ENCODE results near the gene PHLDA3. TPM values are rescaled to one million over a fixed set of nuclear protein-coding genes. Genes with fewer than 3 reads are reported as not detected.

The PHLDA3 gene
- total RNA-seq, 2 donors from 2014 or later, result 9.6 to 15.8 TPM

GRCh38 chr1:201501812-201502510 is 33.0 kb upstream of the PHLDA3 start:
- no peak overlapping the region for H3K4me3 Mint-ChIP-seq
- DNase-seq, result peak; percentile 60
- TF ChIP-seq, protein P1, sequence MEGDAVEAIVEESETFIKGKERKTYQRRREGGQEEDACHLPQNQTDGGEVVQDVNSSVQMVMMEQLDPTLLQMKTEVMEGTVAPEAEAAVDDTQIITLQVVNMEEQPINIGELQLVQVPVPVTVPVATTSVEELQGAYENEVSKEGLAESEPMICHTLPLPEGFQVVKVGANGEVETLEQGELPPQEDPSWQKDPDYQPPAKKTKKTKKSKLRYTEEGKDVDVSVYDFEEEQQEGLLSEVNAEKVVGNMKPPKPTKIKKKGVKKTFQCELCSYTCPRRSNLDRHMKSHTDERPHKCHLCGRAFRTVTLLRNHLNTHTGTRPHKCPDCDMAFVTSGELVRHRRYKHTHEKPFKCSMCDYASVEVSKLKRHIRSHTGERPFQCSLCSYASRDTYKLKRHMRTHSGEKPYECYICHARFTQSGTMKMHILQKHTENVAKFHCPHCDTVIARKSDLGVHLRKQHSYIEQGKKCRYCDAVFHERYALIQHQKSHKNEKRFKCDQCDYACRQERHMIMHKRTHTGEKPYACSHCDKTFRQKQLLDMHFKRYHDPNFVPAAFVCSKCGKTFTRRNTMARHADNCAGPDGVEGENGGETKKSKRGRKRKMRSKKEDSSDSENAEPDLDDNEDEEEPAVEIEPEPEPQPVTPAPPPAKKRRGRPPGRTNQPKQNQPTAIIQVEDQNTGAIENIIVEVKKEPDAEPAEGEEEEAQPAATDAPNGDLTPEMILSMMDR (conservative IDR thresholded peaks at IDR 0.05), result no peak
- Histone ChIP-seq H3K4me3 (ENCODE audit: low read length) (no peak overlapping the region), H3K4me1 (ENCODE audit: control insufficient read depth, insufficient read depth, low read length) (peaks cover 18% of the 10 kb centered on the region), H3K9me3 (ENCODE audit: control insufficient read depth, low read length) (no peaks in the 10 kb centered on the region), H3K36me3 (ENCODE audit: control insufficient read depth, insufficient read depth, low read length) (no peaks in the 10 kb centered on the region), H3K27ac (ENCODE audit: low read depth, low read length) (no peak overlapping the region), H3K27me3 (ENCODE audit: control insufficient read depth, insufficient read depth, low read length, poor library complexity, severe bottlenecking) (no peaks in the 10 kb centered on the region), H3K9ac (ENCODE audit: extremely low read depth, low read length, poor library complexity, severe bottlenecking) (no peak overlapping the region)
- no peaks in the 10 kb centered on the region for H3K36me3 Mint-ChIP-seq (ENCODE audit: low read depth)
- 83 to 87% methylated on average over 9 to 10 of the region's 10 CpGs for WGBS, 2 experiments (ENCODE audit: insufficient coverage in 1 of 2, insufficient read length in 1 of 2)
- H3K4me1 Mint-ChIP-seq, result peaks cover 45% of the 10 kb centered on the region
- peaks cover 15% of the 10 kb centered on the region for H3K27me3 Mint-ChIP-seq (ENCODE audit: insufficient read depth)
- no peak overlapping the region for H3K27ac Mint-ChIP-seq
- H3K9me3 Mint-ChIP-seq, result no peaks in the 10 kb centered on the region

DNA sequence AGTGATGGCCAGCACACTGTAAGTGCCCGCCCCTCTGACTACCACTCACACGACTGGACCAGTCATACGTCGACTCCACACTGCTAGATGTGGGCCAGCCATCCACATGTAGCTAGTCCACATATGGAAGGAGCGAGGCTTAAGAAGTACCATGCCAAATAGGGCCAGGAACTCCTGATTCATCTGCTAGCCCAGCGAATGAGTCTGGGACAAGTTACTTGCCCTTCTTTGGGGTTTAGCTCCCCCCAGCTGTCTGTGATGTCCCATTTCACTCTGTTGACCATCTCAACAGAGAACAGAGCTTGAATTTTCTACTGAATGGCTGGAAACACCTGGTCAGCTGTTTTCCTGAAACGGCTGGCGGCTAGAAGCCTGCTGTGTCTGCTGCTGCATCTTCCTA is 32.2 kb upstream of the PHLDA3 start:
- 93 to 95% methylated on average over 8 of the region's 8 CpGs for WGBS, 2 experiments (ENCODE audit: insufficient coverage in 1 of 2, insufficient read length in 1 of 2)
- H3K36me3 ChIP-seq (ENCODE audit: control insufficient read depth, insufficient read depth, low read length), result no peaks in the 10 kb centered on the region
- no peaks in the 10 kb centered on the region for H3K9me3 ChIP-seq (ENCODE audit: control insufficient read depth, low read length)
- peaks cover 40% of the 10 kb centered on the region for H3K4me1 Mint-ChIP-seq
- no peak overlapping the region for H3K27ac ChIP-seq (ENCODE audit: low read depth, low read length)
- no peak overlapping the region for H3K27ac Mint-ChIP-seq
- TF ChIP-seq, protein P1 (conservative IDR thresholded peaks at IDR 0.05), result no peak
- peaks cover 18% of the 10 kb centered on the region for H3K4me1 ChIP-seq (ENCODE audit: control insufficient read depth, insufficient read depth, low read length)
- no peaks in the 10 kb centered on the region for H3K36me3 Mint-ChIP-seq (ENCODE audit: low read depth)
- no peak overlapping the region for H3K4me3 Mint-ChIP-seq
- no peaks in the 10 kb centered on the region for H3K27me3 ChIP-seq (ENCODE audit: control insufficient read depth, insufficient read depth, low read length, poor library complexity, severe bottlenecking)
- no peaks in the 10 kb centered on the region for H3K9me3 Mint-ChIP-seq
- DNase-seq, result no peak
- H3K9ac ChIP-seq (ENCODE audit: extremely low read depth, low read length, poor library complexity, severe bottlenecking), result no peak overlapping the region
- H3K4me3 ChIP-seq (ENCODE audit: low read length), result no peak overlapping the region
- peaks cover 10% of the 10 kb centered on the region for H3K27me3 Mint-ChIP-seq (ENCODE audit: insufficient read depth)

DNA sequence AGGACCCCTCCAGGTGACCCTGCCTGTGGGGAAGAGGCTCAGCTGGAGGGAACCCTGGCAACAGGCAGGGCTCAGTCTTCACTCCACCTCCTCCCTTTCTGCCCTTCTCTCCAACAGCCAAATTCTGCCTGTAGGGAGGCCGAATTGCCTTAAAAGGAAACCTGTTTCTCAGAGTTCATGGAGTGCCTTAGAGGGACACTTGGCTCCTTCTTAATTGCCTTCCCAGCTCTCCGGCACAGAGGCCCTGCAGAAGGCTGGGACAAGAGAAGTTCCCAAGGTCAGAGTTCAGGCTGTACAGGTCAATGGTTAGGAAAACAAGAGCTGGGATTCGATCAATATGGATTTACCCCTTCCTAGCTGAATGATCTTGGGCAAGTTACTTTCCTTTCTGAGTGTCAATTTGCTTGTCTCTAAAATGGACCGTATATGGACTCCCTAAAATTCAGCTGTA is 31.7 kb upstream of the PHLDA3 start:
- Mint-ChIP-seq H3K9me3 (no peaks in the 10 kb centered on the region), H3K36me3 (ENCODE audit: low read depth) (no peaks in the 10 kb centered on the region), H3K27ac (peak overlapping the region; percentile 35), H3K27me3 (ENCODE audit: insufficient read depth) (peaks cover 6% of the 10 kb centered on the region), H3K4me3 (no peak overlapping the region), H3K4me1 (peaks cover 40% of the 10 kb centered on the region)
- Histone ChIP-seq H3K27ac (ENCODE audit: low read depth, low read length) (peak overlapping the region; percentile 59), H3K4me1 (ENCODE audit: control insufficient read depth, insufficient read depth, low read length) (peaks cover 20% of the 10 kb centered on the region), H3K9ac (ENCODE audit: extremely low read depth, low read length, poor library complexity, severe bottlenecking) (no peak overlapping the region), H3K9me3 (ENCODE audit: control insufficient read depth, low read length) (no peaks in the 10 kb centered on the region), H3K4me3 (ENCODE audit: low read length) (no peak overlapping the region), H3K27me3 (ENCODE audit: control insufficient read depth, insufficient read depth, low read length, poor library complexity, severe bottlenecking) (no peaks in the 10 kb centered on the region), H3K36me3 (ENCODE audit: control insufficient read depth, insufficient read depth, low read length) (no peaks in the 10 kb centered on the region)
- 80 to 85% methylated on average over 4 of the region's 4 CpGs for WGBS, 2 experiments (ENCODE audit: insufficient coverage in 1 of 2, insufficient read length in 1 of 2)
- peak; percentile 71 for DNase-seq
- TF ChIP-seq, protein P1 (conservative IDR thresholded peaks at IDR 0.05), result no peak

Data from endodermal cell (in vitro differentiated cells).